GM18519 (cell line): ENCODE results near the gene DOCK3.
"Not testable (repeated sequence)": the region's sequence is repeated elsewhere in the genome, so short reads cannot be mapped to it uniquely, and the experiment has no call there.

Source experiments
- ATAC-seq: cut with Tn5 transposase; IDR thresholded peaks from one replicate; pipeline ENCODE4 v1.9.1; 2021; ENCODE audit warnings: mild to moderate bottlenecking, moderate library complexity; ENCODE audit not compliant: unreplicated experiment, low FRiP score

The DOCK3 gene

GRCh38 chr3:50673931-50674330, 796 bp upstream of the DOCK3 start:
- no peak for ATAC-seq

GRCh38 chr3:50675179-50676030, 678 bp downstream of the DOCK3 start:
- no peak for ATAC-seq

- no peak for ATAC-seq
Observed at GRCh38 chr3:50676031-50676705, 1.4 kb downstream of the DOCK3 start.

- ATAC-seq, result no peak
Observed at GRCh38 chr3:50687127-50687751, 12.5 kb downstream of the DOCK3 start.

GRCh38 chr3:50687916-50688315, 13.2 kb downstream of the DOCK3 start:
- no peak for ATAC-seq

- not testable (repeated sequence) for ATAC-seq
Observed at GRCh38 chr3:50688602-50689001, 13.9 kb downstream of the DOCK3 start.

- no peak for ATAC-seq
Observed at GRCh38 chr3:50689558-50689957, 14.8 kb downstream of the DOCK3 start.

- ATAC-seq, result no peak
Observed at GRCh38 chr3:50695031-50695430, 20.3 kb downstream of the DOCK3 start.

- ATAC-seq, result no peak
Observed at GRCh38 chr3:50696276-50696675, 21.5 kb downstream of the DOCK3 start.

- no peak for ATAC-seq
Observed at GRCh38 chr3:50698269-50698668, 23.5 kb downstream of the DOCK3 start.

- ATAC-seq, result no peak
Observed at GRCh38 chr3:50708620-50709019, 33.9 kb downstream of the DOCK3 start.

GRCh38 chr3:50714946-50715345, 40.2 kb downstream of the DOCK3 start:
- no peak for ATAC-seq

GRCh38 chr3:50724831-50725230, 50.1 kb downstream of the DOCK3 start:
- no peak for ATAC-seq

GRCh38 chr3:50734985-50735384, 60.3 kb downstream of the DOCK3 start:
- ATAC-seq, result no peak

- ATAC-seq, result no peak
Observed at GRCh38 chr3:50737193-50737905, 62.6 kb downstream of the DOCK3 start.

- no peak for ATAC-seq
Observed at GRCh38 chr3:50737906-50738598, 63.3 kb downstream of the DOCK3 start.

- ATAC-seq, result no peak
Observed at GRCh38 chr3:50743643-50744042, 68.9 kb downstream of the DOCK3 start.

- no peak for ATAC-seq
Observed at GRCh38 chr3:50749822-50750221, 75.1 kb downstream of the DOCK3 start.

- ATAC-seq, result no peak
Observed at GRCh38 chr3:50759015-50759414, 84.3 kb downstream of the DOCK3 start.

- ATAC-seq, result no peak
Observed at GRCh38 chr3:50777680-50778079, 103.0 kb downstream of the DOCK3 start.
